Spleen (tissue), 7 donors: Measurements from ENCODE around the gene OR52D1.

Source experiments
- CTCF ChIP-seq, 11 experiments: fragments of 200-600 bp in 7 of 11; fragments of 450-650 bp in 4 of 11; sonication (generic) in 4 of 11; IDR thresholded peaks in 8 of 11; conservative IDR thresholded peaks in 3 of 11; 1 replicate in 7 of 11; 2 replicates in 4 of 11; pipeline versions ENCODE4 v1.4.0 to v1.8.0; 2016 to 2021; ENCODE audit warnings: antibody characterized with exemption in 11 of 11, inconsistent platforms in 4 of 11, mild to moderate bottlenecking in 1 of 11
- POLR2A ChIP-seq, 3 donors: fragments of 450-650 bp; IDR thresholded peaks; one replicate each; pipeline ENCODE4 v1.5.1; 2017; ENCODE audit warnings: antibody characterized with exemption in 3 of 3, mild to moderate bottlenecking in 1 of 3
- donor health status: DM: no; HTN: no; CAD: no; lungs with moderate emphysema.
- donor health status: DM: no; HTN: no; CAD: no.
- donor health status: DM: no; HTN: no; CAD: no.

GRCh38 chr11:5508605-5509004 is 20.1 kb downstream of the OR52D1 start:
- TF ChIP-seq CTCF (IDR thresholded peaks at IDR 0.05 in 8 of 11, conservative IDR thresholded peaks at IDR 0.05 in 3 of 11) (no peak), POLR2A (IDR thresholded peaks at IDR 0.05) (no peak)
